T-helper 2 cell treated with Interferon-gamma antibody and Interleukin-4, amounts not matched to agents 5 μg/mL and 100 μg/mL, for 36 hours (primary cell): ENCODE data around the gene TMPRSS11F.

Experiments used
- DNase-seq: peaks from one replicate; pipeline ENCODE4 v3.0.0; 2021; ENCODE audit warnings: low spot score
- H3K27ac Mint-ChIP-seq: one replicate; pipeline ENCODE4 v1.8.0; 2021; ENCODE audit warnings: mild to moderate bottlenecking, mixed read lengths
- H3K27me3 Mint-ChIP-seq: one replicate; pipeline ENCODE4 v1.8.0; 2021; ENCODE audit warnings: low read depth, mixed read lengths
- H3K36me3 Mint-ChIP-seq: one replicate; pipeline ENCODE4 v1.8.0; 2021; ENCODE audit warnings: low read depth, mixed read lengths
- H3K4me1 Mint-ChIP-seq: one replicate; pipeline ENCODE4 v1.8.0; 2021; ENCODE audit warnings: low read depth, mixed read lengths
- H3K4me3 Mint-ChIP-seq: one replicate; pipeline ENCODE4 v1.8.0; 2022; ENCODE audit warnings: mild to moderate bottlenecking, moderate library complexity, mixed read lengths
- H3K9me3 Mint-ChIP-seq: one replicate; pipeline ENCODE4 v1.8.0; 2021; ENCODE audit warnings: mixed read lengths

The TMPRSS11F gene

DNA sequence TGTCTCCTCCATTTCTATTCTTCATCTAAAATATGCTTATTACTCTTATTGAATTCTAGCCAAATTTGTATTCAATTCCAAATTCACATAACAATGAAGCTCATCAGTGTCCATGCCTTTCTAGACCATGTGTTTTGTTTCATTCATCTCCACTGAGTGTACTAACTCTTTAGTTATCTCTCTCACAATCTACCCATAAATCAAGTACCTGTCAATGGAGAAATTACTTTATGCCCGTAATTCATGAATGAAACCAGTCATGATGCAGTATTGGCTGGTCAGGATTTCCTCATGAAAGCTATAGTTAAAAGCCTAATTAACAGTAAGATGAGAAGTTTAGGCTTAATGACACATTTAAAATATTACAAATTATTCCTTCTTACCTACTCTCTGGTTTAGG, 12.2 kb upstream of the TMPRSS11F start:
- Mint-ChIP-seq H3K36me3 (no peaks in the 10 kb centered on the region), H3K4me1 (no peaks in the 10 kb centered on the region), H3K4me3 (no peak overlapping the region), H3K27me3 (no peaks in the 10 kb centered on the region), H3K27ac (no peak overlapping the region), H3K9me3 (no peaks in the 10 kb centered on the region)
- DNase-seq: no peak

GRCh38 chr4:68132342-68132741, 2.7 kb upstream of the TMPRSS11F start:
- DNase-seq: no peak
- no peak overlapping the region for H3K27ac Mint-ChIP-seq
- H3K4me3 Mint-ChIP-seq: no peak overlapping the region
- no peaks in the 10 kb centered on the region for H3K4me1 Mint-ChIP-seq
- no peaks in the 10 kb centered on the region for H3K36me3 Mint-ChIP-seq
- H3K9me3 Mint-ChIP-seq: no peaks in the 10 kb centered on the region
- H3K27me3 Mint-ChIP-seq: no peaks in the 10 kb centered on the region

DNA sequence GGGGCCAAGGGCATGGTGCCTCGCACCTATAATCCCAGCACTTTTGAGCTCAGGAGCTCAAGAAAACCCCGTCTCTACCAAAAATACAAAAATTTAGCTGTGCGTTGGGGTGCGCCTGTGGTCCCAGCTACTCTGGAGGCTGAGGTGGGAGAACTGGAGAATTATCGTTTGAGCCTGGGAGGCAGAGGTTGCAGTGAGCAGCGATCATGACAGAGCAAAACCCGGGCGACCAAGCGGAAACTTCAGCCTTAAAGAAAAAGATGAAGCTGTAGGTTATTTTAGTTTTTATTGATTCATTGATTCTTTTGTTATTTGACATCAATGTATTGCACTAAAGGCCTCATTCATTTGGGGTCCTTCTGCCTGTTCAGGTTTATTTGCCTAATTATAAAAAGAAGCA, 5.4 kb downstream of the TMPRSS11F start:
- Mint-ChIP-seq H3K27ac (no peak overlapping the region), H3K27me3 (no peaks in the 10 kb centered on the region), H3K36me3 (no peaks in the 10 kb centered on the region), H3K4me3 (no peak overlapping the region), H3K4me1 (no peaks in the 10 kb centered on the region), H3K9me3 (no peaks in the 10 kb centered on the region)
- no peak for DNase-seq

DNA sequence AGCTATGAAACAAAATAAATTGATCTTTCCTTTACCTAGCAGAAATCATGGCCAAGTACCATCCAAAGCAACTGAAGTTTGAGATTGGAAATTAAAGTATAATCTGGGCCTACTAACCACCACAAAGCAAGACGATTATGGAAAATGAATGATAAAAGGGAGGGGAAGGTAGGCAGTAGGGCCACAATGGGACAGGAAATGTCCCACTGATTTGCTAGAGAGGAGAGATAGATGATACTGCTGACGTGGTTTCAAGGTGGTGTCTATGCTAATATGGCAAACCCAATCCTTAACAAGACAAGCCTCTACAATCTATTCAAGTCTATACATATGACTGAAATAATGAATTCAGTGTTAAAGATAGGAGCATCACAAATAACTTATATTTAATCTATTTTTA, 6.1 kb downstream of the TMPRSS11F start:
- H3K27me3 Mint-ChIP-seq: no peaks in the 10 kb centered on the region
- H3K27ac Mint-ChIP-seq: no peak overlapping the region
- DNase-seq: no peak
- no peaks in the 10 kb centered on the region for H3K9me3 Mint-ChIP-seq
- no peaks in the 10 kb centered on the region for H3K4me1 Mint-ChIP-seq
- H3K36me3 Mint-ChIP-seq: no peaks in the 10 kb centered on the region
- H3K4me3 Mint-ChIP-seq: no peak overlapping the region

- H3K27me3 Mint-ChIP-seq: no peaks in the 10 kb centered on the region
- no peaks in the 10 kb centered on the region for H3K9me3 Mint-ChIP-seq
- no peaks in the 10 kb centered on the region for H3K4me1 Mint-ChIP-seq
- H3K36me3 Mint-ChIP-seq: no peaks in the 10 kb centered on the region
- H3K4me3 Mint-ChIP-seq: no peak overlapping the region
- DNase-seq: no peak
- H3K27ac Mint-ChIP-seq: no peak overlapping the region
Measured at GRCh38 chr4:68119921-68120320, 9.7 kb downstream of the TMPRSS11F start.

DNA sequence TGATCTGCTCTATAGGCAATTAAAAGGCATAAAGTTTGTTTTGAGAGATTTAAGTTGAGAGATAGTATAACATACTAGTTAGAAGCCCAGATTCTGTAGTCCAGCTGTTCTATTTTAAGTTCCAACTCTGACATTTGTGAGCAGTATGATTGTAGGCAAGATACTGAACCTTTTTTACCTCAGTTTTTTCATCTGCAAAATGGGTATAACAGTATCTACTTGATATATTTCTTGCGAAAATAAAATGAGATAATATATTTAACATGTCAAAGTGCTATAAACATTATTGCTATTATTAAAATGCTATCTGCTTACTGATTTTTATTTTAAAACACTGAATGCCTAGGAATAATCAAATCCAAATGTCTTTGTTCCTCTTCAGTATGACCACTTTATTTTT, 19.2 kb downstream of the TMPRSS11F start:
- no peaks in the 10 kb centered on the region for H3K4me1 Mint-ChIP-seq
- no peak overlapping the region for H3K4me3 Mint-ChIP-seq
- H3K36me3 Mint-ChIP-seq: no peaks in the 10 kb centered on the region
- DNase-seq: no peak
- H3K9me3 Mint-ChIP-seq: no peaks in the 10 kb centered on the region
- H3K27me3 Mint-ChIP-seq: no peaks in the 10 kb centered on the region
- H3K27ac Mint-ChIP-seq: no peak overlapping the region

DNA sequence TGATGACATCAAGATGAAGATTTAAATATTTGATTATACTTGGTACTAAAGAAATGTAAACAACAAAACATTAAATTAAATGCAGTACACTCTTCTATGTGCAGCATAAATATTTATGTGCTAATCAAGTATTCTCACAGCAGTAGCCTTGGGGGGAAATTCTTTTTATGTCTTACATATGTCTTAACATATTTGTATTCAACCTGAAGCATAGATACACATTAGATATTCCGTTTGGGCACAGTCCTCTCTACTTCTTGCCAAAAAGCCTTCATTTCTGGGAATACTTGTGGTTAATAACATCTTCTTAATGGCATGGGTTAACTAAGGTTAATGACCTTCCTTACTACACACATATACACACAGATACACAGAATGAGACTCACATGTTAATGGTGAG, 19.8 kb downstream of the TMPRSS11F start:
- Mint-ChIP-seq H3K9me3 (no peaks in the 10 kb centered on the region), H3K4me3 (no peak overlapping the region), H3K36me3 (no peaks in the 10 kb centered on the region), H3K27ac (no peak overlapping the region), H3K27me3 (no peaks in the 10 kb centered on the region), H3K4me1 (no peaks in the 10 kb centered on the region)
- no peak for DNase-seq

GRCh38 chr4:68082758-68083157, 46.9 kb downstream of the TMPRSS11F start:
- H3K4me3 Mint-ChIP-seq: no peak overlapping the region
- no peaks in the 10 kb centered on the region for H3K27me3 Mint-ChIP-seq
- no peaks in the 10 kb centered on the region for H3K36me3 Mint-ChIP-seq
- H3K9me3 Mint-ChIP-seq: peaks cover 7% of the 10 kb centered on the region
- H3K27ac Mint-ChIP-seq: no peak overlapping the region
- DNase-seq: no peak
- no peaks in the 10 kb centered on the region for H3K4me1 Mint-ChIP-seq

DNA sequence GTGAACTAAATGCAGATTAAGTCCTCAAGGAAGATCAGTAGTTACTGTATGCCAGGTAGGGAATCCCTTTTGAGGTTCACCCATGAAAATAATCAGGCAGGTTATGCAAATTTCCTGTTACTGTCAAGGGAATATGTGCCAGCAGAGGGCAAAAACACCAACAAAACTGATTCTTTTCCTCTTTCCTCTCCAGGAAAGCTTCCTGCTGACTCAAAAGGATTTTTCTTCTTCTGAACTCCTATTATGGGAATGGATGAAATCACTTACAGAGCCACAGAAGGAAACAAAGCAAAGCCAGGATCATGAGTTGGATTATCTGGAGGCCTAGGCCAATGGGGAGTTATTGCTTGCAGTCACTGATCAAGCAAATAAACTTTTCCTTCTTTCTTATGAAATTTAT, 49.7 kb downstream of the TMPRSS11F start:
- Mint-ChIP-seq H3K27ac (no peak overlapping the region), H3K36me3 (no peaks in the 10 kb centered on the region), H3K4me3 (no peak overlapping the region), H3K27me3 (no peaks in the 10 kb centered on the region), H3K9me3 (no peaks in the 10 kb centered on the region), H3K4me1 (no peaks in the 10 kb centered on the region)
- no peak for DNase-seq

DNA sequence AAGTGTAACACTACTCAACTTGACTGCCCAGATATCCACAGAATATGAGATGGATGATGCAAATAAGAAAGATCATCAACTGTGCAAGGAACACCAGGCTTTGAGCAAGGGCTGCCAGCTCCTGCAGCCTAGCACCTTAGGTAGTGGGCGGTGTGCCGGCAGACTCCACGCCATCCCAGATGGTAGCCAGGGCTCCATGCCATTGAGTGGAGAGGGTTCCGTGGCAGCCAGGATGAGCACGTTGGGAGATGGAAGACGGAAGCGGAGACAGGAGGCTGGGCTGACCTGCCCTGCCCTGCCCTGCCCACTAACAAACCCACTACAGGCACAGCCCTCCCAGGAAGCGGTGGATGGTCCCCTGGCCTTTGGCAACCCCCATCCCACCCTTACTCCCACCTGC, 51.9 kb downstream of the TMPRSS11F start:
- no peak overlapping the region for H3K4me3 Mint-ChIP-seq
- H3K36me3 Mint-ChIP-seq: no peaks in the 10 kb centered on the region
- H3K27me3 Mint-ChIP-seq: peaks cover 2% of the 10 kb centered on the region
- H3K9me3 Mint-ChIP-seq: no peaks in the 10 kb centered on the region
- DNase-seq: no peak
- no peaks in the 10 kb centered on the region for H3K4me1 Mint-ChIP-seq
- H3K27ac Mint-ChIP-seq: no peak overlapping the region

DNA sequence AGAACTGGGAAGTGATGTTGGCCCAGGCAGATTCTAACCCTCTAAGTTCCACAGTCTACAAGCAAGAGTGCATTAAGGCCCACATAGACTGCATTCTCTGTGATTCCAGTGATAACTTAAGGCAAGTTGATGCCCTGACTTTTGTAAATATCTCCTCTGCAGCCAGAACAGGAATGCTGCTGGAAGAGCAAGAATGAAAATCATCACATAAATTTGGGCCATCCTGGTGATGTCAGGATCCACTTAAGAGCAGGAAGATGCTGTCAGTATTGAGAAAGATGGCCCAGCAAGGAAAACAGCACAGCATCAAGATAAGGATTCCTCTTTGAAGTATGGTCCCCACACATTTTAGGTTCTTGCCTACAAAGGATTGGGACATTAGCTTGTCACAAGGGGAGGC, 52.4 kb downstream of the TMPRSS11F start:
- Mint-ChIP-seq H3K27ac (no peak overlapping the region), H3K27me3 (peaks cover 2% of the 10 kb centered on the region), H3K4me3 (no peak overlapping the region), H3K9me3 (no peaks in the 10 kb centered on the region), H3K4me1 (no peaks in the 10 kb centered on the region), H3K36me3 (no peaks in the 10 kb centered on the region)
- no peak for DNase-seq

DNA sequence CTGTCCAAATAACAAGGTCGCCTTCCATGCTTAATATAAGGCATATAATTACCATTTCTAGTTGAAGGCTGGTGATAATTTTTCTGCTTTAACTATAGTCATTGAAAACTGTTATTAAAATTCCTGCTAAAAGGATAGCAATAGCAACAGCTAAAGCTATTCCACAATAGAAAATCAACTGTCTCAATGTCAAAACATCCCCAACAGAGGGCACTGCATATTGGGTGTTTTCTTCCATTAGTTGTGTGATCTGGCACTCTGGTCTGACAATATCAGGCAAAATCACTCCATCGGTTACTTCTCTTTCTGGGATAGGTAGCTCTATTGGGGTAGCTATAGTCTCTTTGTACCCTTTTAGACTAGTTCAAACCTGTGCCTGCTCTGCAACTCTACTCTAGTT, 53.5 kb downstream of the TMPRSS11F start:
- Mint-ChIP-seq H3K27ac (no peak overlapping the region), H3K9me3 (no peaks in the 10 kb centered on the region), H3K4me3 (no peak overlapping the region), H3K36me3 (no peaks in the 10 kb centered on the region), H3K27me3 (peaks cover 2% of the 10 kb centered on the region), H3K4me1 (no peaks in the 10 kb centered on the region)
- DNase-seq: no peak

DNA sequence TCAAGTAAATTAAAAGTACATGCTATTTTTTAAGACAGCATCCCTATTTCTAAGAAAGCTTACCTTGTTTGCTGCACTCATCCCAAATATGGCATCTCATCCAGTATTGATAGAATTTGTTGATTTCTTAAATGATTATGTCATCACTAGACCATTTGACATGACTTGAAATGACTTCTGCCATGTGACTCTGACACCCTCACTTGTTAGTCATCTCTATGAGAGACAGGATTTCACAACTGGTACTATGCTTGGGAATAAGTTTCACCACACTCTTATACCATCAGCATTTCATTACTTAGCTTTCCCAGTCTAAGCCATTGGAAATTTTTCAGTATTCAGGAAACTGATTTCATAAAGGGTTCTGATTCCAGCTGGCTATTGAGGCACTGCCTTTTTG, 55.3 kb downstream of the TMPRSS11F start:
- H3K27ac Mint-ChIP-seq: no peak overlapping the region
- peaks cover 2% of the 10 kb centered on the region for H3K27me3 Mint-ChIP-seq
- no peak for DNase-seq
- H3K36me3 Mint-ChIP-seq: no peaks in the 10 kb centered on the region
- H3K9me3 Mint-ChIP-seq: no peaks in the 10 kb centered on the region
- H3K4me3 Mint-ChIP-seq: no peak overlapping the region
- H3K4me1 Mint-ChIP-seq: no peaks in the 10 kb centered on the region

GRCh38 chr4:68070302-68070701, 59.4 kb downstream of the TMPRSS11F start:
- Mint-ChIP-seq H3K4me3 (no peak overlapping the region), H3K36me3 (no peaks in the 10 kb centered on the region), H3K27ac (no peak overlapping the region), H3K4me1 (no peaks in the 10 kb centered on the region), H3K9me3 (no peaks in the 10 kb centered on the region), H3K27me3 (peaks cover 2% of the 10 kb centered on the region)
- no peak for DNase-seq

- Mint-ChIP-seq H3K27me3 (no peaks in the 10 kb centered on the region), H3K27ac (no peak overlapping the region), H3K4me1 (no peaks in the 10 kb centered on the region), H3K4me3 (no peak overlapping the region), H3K36me3 (no peaks in the 10 kb centered on the region), H3K9me3 (no peaks in the 10 kb centered on the region)
- DNase-seq: no peak
Measured at GRCh38 chr4:68062501-68062900, 67.2 kb downstream of the TMPRSS11F start.

- H3K9me3 Mint-ChIP-seq: no peaks in the 10 kb centered on the region
- no peaks in the 10 kb centered on the region for H3K4me1 Mint-ChIP-seq
- no peak overlapping the region for H3K27ac Mint-ChIP-seq
- no peaks in the 10 kb centered on the region for H3K27me3 Mint-ChIP-seq
- H3K36me3 Mint-ChIP-seq: no peaks in the 10 kb centered on the region
- H3K4me3 Mint-ChIP-seq: no peak overlapping the region
- no peak for DNase-seq
Measured at GRCh38 chr4:68038272-68038671, 91.4 kb downstream of the TMPRSS11F start.
